Measurements from ENCODE around the gene TMEM221.
A peak's percentile ranks its signal among the peaks of the same experiment; 100 is the strongest.

The TMEM221 gene

DNA sequence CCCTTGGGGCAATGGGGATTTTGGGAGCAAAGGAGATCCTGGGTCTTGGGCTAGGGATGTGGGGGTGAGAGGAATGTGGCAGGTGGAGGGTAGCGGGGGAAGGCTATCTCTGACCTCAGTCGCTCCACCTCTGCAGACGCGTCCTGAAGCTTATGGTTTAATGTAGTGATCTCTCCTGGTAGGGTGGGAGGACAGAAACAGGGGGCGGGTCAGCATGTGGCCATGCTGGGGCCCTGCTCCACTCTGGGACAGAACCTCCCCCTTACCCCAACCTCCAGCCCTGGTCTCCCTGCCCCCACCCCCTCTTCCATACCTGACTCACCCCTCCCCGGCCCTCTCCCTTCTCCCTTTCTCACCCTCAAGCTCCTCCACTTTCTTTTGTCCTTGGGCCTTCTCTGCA lies 44.5 kb downstream of the TMEM221 start:
- no peak for DNase-seq

GRCh38 chr19:17402982-17403855 lies 45.2 kb downstream of the TMEM221 start:
- no peak for DNase-seq

DNA sequence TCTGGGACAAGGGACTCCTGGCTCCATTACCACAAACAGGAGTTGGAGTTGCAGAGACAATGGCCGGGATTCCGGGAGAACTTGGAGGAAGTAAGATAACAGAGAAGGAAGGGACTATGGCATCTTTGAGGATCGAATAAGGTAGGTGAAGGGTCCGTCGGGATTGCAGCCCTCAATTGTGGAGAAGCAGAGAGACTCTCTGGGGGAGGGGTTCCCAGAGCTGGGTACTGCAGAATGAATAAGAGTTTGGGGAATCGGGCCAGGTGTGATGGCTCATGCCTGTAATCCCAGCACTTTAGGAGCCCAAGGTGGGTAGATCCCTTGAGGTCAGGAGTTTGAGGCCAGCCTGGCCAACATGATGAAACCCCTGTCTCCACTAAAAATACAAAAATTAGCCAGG lies 46.8 kb downstream of the TMEM221 start:
- DNase-seq = no peak

- no peak for DNase-seq
Observed at GRCh38 chr19:17398902-17399527, 49.5 kb downstream of the TMEM221 start.

DNA sequence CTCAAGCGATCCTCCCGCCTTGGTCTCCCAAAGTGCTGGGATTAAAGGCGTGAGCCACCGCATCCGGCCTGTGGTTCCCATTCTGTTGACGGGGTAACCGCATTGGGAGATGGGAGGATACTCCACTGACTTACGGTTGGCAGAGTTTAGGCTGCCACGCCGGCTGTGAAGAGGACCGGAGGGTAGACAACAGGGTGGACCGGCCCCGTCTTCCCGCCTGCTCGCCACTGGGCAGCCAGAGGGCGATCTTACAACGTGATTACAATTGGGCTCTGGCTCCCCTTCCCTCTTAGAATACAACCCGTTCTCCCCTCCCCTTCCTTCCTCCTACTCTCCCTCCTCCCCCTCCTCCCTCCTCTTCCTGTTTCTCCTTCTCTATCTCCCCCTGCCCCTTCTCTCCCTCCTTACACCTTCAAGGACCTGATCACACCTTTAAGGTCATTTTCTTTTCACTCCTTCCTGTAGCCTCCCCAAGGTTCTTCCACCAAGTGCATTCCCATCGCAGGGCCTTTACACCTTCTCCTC lies 53.5 kb downstream of the TMEM221 start:
- DNase-seq = peak; percentile 58 to 66

DNA sequence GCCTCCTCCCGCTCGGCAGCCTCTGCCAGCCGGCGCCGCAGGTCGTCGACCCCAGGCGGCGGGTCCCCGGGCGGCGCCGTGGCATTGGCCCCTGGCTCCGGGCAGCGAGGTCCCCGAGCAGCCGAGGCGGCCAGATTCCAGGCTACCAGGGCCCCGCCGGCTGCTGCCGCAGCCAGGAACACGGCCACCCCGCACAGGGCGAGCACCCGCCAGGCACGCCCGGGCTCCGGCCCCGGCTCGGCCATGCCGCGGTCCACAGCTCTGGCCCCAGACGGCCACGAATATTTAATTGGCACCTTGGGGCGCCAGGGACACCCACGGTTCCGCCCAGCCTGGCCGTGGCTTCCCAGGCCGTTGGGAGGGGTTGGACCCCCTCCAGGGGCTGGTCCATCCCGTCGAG lies 54.6 kb downstream of the TMEM221 start, which contains the start of gene CCDC194:
TSS of gene CCDC194 (minus strand) at position 283 of the 400 bp plus-strand sequence. CDS start at position 245, 38 bp downstream.
- DNase-seq = no peak

DNA sequence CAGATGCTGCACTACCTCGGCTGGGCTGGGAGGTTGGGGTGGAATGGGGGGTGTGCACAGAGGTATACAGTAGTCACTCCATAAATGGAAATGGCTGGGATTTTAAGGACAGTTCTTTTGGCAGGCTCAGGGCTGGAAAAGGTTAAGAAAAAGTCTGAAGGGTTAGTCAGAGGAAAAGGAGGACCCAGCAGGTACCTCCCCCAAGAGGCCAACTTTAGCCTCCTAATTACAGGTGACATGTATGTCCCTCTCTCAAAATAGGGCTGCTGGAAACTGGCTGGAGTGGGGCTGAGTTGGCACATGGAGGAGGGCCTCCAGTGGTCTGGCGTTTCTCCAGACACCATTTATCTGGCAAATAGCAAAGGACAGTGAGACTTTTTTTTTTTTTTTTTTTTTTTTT lies 55.5 kb downstream of the TMEM221 start:
- DNase-seq = no peak

- peak; percentile 40 to 50 for DNase-seq
Observed at GRCh38 chr19:17391371-17392151, 56.9 kb downstream of the TMEM221 start.

DNA sequence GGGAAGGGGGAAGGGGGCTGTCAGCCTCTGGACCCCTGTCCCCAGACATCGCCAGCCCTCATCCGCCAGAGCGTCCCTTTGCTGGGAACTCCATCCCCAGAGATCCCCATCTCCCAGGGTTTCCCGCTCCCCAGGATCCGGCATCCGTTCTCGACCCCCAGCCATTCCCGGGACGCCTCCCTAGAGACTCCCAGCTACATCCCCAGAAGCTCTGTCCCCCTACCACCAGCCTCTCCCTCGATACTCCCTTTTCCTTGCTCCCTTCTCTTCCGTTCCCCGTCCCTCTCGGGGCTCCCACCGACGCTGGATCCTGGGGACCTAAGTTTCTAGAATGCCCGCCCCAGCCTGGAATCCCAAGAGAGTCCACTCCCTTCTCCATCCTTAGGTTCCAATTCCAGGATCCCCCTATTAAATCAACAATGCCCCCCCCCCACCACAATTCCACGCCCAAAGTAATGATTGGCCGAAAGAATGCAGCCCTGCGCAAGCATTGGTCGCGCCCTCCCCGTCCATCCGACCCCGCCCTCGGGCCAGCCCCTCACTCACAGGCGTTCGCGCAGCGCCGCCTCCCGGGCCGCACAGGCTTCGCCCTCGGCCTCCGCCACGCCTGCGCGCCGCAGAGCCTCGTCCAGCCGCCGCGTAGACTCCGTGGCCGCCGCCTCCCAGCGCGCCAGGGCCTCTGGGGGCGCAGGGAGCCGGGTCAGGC lies 57.6 kb downstream of the TMEM221 start:
- peak; percentile 72 to 81 for DNase-seq

GRCh38 chr19:17389957-17390664 lies 58.4 kb downstream of the TMEM221 start:
- DNase-seq = no peak

- no peak for DNase-seq
Observed at GRCh38 chr19:17389288-17389687, 59.2 kb downstream of the TMEM221 start.

DNA sequence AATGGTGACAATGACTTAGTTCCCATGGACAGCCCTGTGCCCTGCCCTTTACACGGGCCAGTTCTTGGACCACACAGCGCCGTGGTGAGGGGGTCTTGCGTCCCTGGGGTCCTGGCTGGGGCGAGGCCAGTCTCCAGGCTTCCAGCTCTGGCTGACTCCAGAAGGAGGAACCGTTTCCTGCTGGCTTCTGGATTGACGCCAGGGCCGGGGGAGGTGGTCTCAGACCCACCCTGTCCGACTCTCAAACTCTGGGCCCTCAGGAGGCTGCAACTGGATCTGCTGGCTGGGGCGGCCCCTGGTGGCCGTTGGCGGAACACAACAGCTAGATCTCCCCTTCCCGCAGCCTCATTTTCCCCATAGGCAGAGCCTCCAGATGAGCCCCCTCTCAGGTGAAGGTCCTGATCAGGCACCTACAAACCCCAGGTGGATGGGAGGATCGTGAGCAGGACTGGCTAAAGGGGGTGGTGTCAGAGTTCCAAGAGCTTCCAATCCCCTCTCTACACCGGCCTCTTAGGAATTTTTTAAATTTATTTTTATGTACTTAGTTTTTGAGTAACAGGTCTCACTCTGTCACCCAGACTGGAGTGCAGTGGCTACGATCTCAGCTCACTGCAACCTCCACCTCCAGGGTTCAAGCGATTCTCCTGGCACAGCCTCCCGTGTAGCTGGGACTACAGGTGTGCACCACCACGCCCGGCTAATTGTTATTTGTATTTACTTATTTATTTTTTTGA lies 62.4 kb downstream of the TMEM221 start:
- peak; percentile 10 to 19 for DNase-seq

Data from AML-193 (cell line).